IPS-20b (cell line): ENCODE results near the gene YY1.
"Not testable (repeated sequence)": the region's sequence is repeated elsewhere in the genome, so short reads cannot be mapped to it uniquely, and the experiment has no call there.

Experiments
- H3K27ac ChIP-seq: one replicate; pipeline ENCODE4 v1.5.1; 2013; ENCODE audit warnings: low read length
- H3K27me3 ChIP-seq: 2 replicates; pipeline ENCODE4 v1.6.1; 2013; ENCODE audit warnings: mild to moderate bottlenecking, low read length, inconsistent platforms; ENCODE audit not compliant: insufficient read depth
- H3K36me3 ChIP-seq: 2 replicates; pipeline ENCODE4 v1.6.1; 2013; ENCODE audit warnings: low read depth, mild to moderate bottlenecking, inconsistent platforms, low read length, moderate library complexity; ENCODE audit not compliant: insufficient read depth
- H3K4me1 ChIP-seq: 2 replicates; pipeline ENCODE4 v1.6.1; 2013; ENCODE audit warnings: mild to moderate bottlenecking, control low read depth, inconsistent platforms, low read length, moderate library complexity; ENCODE audit not compliant: insufficient read depth
- H3K4me3 ChIP-seq: 2 replicates; pipeline ENCODE4 v1.5.1; 2013; ENCODE audit warnings: mild to moderate bottlenecking, low read length, inconsistent platforms
- H3K9ac ChIP-seq: 2 replicates; pipeline ENCODE4 v1.6.1; 2013; ENCODE audit warnings: low read depth, mild to moderate bottlenecking, inconsistent platforms, low read length, moderate library complexity
- H3K9me3 ChIP-seq: 2 replicates; pipeline ENCODE4 v1.6.1; 2013; ENCODE audit warnings: mild to moderate bottlenecking, low read depth, low read length, inconsistent platforms; ENCODE audit not compliant: insufficient read depth

YY1 gene

GRCh38 chr14:100281286-100282082 lies 42.5 kb downstream of the YY1 start:
- no peak overlapping the region for H3K4me3 ChIP-seq
- H3K9me3 ChIP-seq: no peaks in the 10 kb centered on the region
- no peaks in the 10 kb centered on the region for H3K27me3 ChIP-seq
- no peak overlapping the region for H3K27ac ChIP-seq
- peaks cover 45% of the 10 kb centered on the region for H3K36me3 ChIP-seq
- H3K4me1 ChIP-seq: peaks cover 8% of the 10 kb centered on the region
- no peak overlapping the region for H3K9ac ChIP-seq

- H3K4me1 ChIP-seq: peaks cover 8% of the 10 kb centered on the region
- peaks cover 40% of the 10 kb centered on the region for H3K36me3 ChIP-seq
- H3K9ac ChIP-seq: no peak overlapping the region
- H3K27me3 ChIP-seq: no peaks in the 10 kb centered on the region
- H3K9me3 ChIP-seq: no peaks in the 10 kb centered on the region
- no peak overlapping the region for H3K4me3 ChIP-seq
- no peak overlapping the region for H3K27ac ChIP-seq
These were observed 43.1 kb downstream of the YY1 start for GRCh38 chr14:100282083-100282350.

- Histone ChIP-seq H3K27me3 (no peaks in the 10 kb centered on the region), H3K9ac (no peak overlapping the region), H3K27ac (no peak overlapping the region), H3K4me1 (peaks cover 8% of the 10 kb centered on the region), H3K4me3 (no peak overlapping the region), H3K9me3 (no peaks in the 10 kb centered on the region), H3K36me3 (peaks cover 31% of the 10 kb centered on the region)
These were observed 43.9 kb downstream of the YY1 start for GRCh38 chr14:100282766-100283419.

- H3K36me3 ChIP-seq: peaks cover 26% of the 10 kb centered on the region; the same call in 1 of the 2 replicates
- H3K9me3 ChIP-seq, H3K4me1 ChIP-seq, H3K27ac ChIP-seq, H3K27me3 ChIP-seq, H3K9ac ChIP-seq, H3K4me3 ChIP-seq: not testable (repeated sequence)
These were observed 44.5 kb downstream of the YY1 start for GRCh38 chr14:100283436-100283835.

GRCh38 chr14:100283984-100284881 lies 45.3 kb downstream of the YY1 start:
- peak overlapping the region; percentile 48; the same call in 1 of the 2 replicates for H3K9ac ChIP-seq
- H3K4me1 ChIP-seq: peaks cover 8% of the 10 kb centered on the region
- H3K27me3 ChIP-seq: no peaks in the 10 kb centered on the region
- H3K36me3 ChIP-seq: peaks cover 26% of the 10 kb centered on the region; the same call in 1 of the 2 replicates
- no peaks in the 10 kb centered on the region for H3K9me3 ChIP-seq
- peak overlapping the region; percentile 63; the same call in 1 of the 2 replicates for H3K4me3 ChIP-seq
- peak overlapping the region; percentile 56 for H3K27ac ChIP-seq

DNA sequence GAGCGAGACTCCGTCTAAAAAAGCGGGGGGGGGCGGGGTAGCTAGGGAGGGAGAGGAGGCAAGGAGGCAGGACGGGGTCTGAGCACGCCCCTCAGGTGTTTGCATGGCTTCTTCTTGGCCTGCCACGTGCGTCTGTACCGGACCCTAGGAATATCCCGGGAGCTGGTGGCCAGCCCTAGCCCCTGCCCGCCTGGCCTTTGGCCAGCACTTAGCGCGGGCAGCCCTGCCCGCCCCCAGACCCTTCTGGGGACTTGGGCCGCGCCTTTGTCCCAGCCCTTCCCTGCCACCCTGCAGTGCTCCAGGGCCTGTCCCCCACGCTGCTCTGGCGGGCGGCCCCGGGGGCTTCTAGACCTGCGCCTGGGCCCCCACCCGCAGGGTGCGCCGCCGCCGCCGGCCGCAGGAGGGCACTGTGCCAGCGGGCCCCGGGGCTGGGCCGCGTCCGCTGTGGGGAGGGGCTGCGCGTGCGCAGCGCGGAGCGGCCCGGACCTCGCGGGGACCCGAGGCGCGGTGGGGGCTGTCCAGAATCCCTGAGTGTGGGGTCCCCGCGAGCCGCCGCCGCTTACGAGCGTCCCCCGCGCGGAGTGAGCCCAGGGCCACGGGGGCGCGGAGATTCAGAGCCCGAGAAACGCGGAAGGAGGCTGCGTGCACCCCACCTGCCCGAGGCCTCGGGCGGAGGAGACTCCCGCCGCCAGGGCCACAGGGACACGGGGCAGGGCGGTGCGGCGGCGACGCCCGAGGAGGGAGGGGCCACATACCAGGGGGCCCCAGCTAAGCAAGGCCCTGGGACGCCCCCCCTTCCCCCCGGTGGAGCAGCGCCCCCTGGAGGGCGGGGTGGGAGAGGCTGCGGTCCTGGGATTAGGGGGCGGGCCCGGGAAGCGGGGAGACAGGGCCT lies 46.3 kb downstream of the YY1 start:
- Histone ChIP-seq H3K27me3 (no peaks in the 10 kb centered on the region), H3K9ac (peak overlapping the region; percentile 74; the same call in 1 of the 2 replicates), H3K27ac (peak overlapping the region; percentile 56), H3K36me3 (peaks cover 29% of the 10 kb centered on the region; the same call in 1 of the 2 replicates), H3K4me1 (peaks cover 8% of the 10 kb centered on the region), H3K9me3 (no peaks in the 10 kb centered on the region), H3K4me3 (peak overlapping the region; percentile 63; the same call in 1 of the 2 replicates)

DNA sequence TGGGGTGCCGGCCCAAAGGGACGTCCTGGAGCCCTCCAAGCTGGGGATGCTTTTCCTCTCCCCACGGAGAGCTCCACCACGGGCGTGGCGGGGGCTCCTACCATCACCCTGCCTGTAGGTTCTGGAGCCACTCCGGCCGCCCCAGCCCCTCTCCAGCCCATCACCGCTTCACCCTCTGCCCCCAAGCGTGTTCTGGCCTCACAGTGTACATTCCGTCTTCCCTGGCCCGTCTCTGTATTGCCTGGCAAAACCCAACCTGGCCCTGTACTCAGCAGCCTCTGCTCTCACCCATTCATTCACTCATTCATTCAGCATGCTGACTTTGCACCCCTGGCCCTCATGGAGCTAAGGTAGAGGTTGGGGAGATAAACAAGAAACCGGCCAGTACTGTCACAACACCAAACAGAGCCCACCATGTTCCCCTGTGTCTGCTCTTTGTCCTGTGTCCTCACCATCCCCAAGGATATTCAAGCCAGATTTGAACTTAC lies 47.0 kb downstream of the YY1 start:
- no peak overlapping the region for H3K27ac ChIP-seq
- no peak overlapping the region for H3K9ac ChIP-seq
- peaks cover 32% of the 10 kb centered on the region for H3K36me3 ChIP-seq
- no peaks in the 10 kb centered on the region for H3K9me3 ChIP-seq
- H3K4me3 ChIP-seq: no peak overlapping the region; the same call in 1 of the 2 replicates
- H3K4me1 ChIP-seq: peaks cover 4% of the 10 kb centered on the region
- H3K27me3 ChIP-seq: no peaks in the 10 kb centered on the region

DNA sequence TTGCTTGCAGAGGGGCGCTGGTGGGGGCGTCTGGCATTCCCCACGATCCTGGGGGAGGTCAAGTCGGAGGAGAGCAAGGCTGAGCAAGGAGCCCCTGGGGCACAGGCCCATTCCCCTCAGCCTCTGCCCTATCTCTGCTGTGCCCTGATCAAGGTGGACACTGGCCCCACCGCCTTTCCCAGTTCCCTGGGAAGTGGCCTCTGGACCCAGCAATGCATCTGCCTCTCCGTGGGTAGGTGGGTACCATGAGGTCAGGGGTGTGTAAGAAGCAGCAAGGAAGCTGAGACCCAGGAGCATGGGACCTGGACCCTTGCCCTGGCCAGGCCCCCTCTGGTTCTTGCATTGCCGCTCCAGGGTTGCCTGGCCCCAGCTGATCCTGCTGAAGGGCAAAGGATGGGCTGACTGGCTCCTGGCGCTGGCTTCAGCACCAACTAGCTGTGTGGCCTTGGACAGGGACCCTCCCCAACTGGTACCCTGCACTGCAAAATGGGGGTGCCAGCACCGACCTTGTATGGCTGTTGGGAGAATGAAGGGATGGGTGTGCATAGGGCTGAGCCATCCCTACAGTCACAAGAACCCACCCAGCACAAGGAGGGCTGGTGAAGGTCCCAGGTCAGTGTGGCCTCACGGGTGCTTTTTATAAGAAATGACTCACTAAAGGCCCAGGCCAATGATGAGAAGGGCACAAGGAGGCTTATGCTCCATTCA lies 47.7 kb downstream of the YY1 start:
- H3K36me3 ChIP-seq: peaks cover 36% of the 10 kb centered on the region
- H3K9me3 ChIP-seq: no peaks in the 10 kb centered on the region
- no peak overlapping the region for H3K4me3 ChIP-seq
- peaks cover 4% of the 10 kb centered on the region; the same call in 1 of the 2 replicates for H3K4me1 ChIP-seq
- no peak overlapping the region for H3K9ac ChIP-seq
- no peak overlapping the region for H3K27ac ChIP-seq
- no peaks in the 10 kb centered on the region for H3K27me3 ChIP-seq

DNA sequence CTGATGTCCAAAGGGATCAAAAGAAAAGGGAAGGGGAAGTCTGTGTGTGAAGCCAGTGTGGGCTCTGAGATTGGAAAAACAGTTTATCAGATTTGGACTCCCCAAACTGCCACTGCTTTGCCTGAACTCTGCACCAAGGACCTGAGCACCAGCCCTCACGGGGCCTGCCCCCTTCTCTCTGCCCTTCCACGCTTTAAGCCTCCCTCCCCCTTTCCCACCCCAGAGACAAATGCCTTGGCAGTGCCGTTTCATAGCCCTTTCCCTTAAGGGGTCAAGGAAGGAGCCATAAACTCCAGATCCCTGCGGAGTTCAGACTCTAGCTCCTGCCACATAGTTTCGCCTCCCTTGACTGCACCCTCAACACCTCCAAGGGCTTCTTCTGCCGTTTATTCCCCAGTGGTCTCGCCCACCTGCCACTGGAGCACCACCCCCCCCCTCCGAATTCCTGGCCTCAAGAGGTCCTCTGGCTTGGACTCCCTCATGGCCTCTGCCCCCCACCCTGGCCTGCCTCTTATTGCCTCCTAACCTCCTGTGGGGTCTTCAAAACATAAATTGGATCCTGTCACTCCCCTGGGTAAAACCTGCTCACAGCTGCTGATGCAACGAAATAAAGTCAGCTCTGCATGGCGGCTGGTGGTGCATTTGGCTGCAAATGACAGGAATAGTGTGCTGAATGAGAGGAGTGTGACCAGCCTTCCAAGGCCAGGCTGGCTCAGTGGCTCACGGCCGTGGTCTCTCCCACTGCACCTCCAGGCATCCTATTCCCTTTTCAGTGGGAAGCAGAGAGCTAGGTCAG lies 48.5 kb downstream of the YY1 start:
- Histone ChIP-seq H3K9ac (no peak overlapping the region), H3K4me3 (no peak overlapping the region), H3K36me3 (peaks cover 37% of the 10 kb centered on the region), H3K27ac (no peak overlapping the region), H3K27me3 (no peaks in the 10 kb centered on the region), H3K4me1 (peaks cover 4% of the 10 kb centered on the region; the same call in 1 of the 2 replicates), H3K9me3 (no peaks in the 10 kb centered on the region)

DNA sequence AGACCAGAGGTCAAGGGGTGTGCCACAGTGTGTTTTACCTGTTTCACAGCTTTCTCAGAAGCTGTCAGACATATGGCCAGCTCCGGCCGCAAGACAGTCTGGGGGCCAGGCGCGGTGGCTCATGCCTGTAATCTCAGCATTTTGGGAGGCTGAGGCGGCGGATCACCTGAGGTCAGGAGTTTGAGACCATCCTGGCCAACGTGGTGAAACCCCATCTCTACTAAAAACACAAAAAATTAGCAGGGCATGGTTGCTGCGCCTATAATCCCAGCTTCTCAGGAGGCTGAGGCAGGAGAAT lies 49.0 kb downstream of the YY1 start:
- not testable (repeated sequence) for H3K27ac ChIP-seq, H3K9me3 ChIP-seq, H3K27me3 ChIP-seq, H3K4me1 ChIP-seq, H3K9ac ChIP-seq, H3K4me3 ChIP-seq
- H3K36me3 ChIP-seq: peaks cover 37% of the 10 kb centered on the region
